ENCODE data around the gene ATP6V1B1. TPM values are rescaled to one million over a fixed set of nuclear protein-coding genes. Genes with fewer than 3 reads are reported as not detected.
"Not testable (repeated sequence)": the region's sequence is repeated elsewhere in the genome, so short reads cannot be mapped to it uniquely, and the experiment has no call there.

The ATP6V1B1 gene
- total RNA-seq, 1 experiment from 2014 or later = 2.5 TPM

DNA sequence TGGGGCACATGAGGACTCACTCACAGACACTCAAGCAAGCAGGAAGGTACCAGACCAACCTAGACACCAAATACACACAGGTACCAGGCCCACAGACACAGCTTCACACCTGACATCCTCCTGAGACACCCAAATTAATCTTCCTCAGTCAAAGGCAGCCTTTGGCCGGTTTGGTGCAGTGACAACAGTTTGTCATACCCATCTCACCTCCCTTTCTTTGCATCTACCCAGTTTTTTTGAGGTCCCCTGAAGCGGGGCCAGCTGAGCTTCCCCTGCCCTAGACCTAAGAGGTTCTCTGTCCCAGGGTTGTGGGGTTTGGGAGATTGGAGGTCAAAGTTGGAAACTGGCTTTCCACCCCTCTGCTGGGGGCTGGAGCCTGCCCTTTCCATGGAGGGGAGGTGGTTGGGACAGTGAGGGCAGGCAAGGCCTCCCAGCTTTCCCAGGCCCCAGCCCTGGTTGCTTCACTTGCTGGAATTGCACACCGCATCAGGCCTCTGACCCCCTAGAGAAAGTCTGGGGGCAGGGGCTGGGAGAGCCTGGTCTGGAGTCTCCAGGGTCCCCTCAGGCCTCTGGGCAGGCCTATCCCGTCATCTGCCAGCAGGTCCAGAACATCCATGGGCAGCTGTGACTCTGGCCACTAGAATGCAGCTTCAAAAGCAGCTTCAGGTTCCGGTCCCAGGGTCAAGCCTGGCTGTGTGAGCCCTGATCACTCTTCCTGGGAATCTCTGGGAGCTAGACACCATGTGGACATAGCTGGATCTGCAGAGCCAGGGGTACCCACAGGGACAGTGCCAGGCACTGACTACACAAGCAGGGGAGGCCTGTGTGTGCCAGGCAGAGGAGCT, 71.5 kb downstream of the ATP6V1B1 start:
- no peak for DNase-seq (ENCODE audit: low read depth, low spot score)
- in situ Hi-C loops (cut with HindIII; ENCODE audit: low pct_unique_long_range_greater_than_20kb, low sequenced_read_pairs) = no loop called here

DNA sequence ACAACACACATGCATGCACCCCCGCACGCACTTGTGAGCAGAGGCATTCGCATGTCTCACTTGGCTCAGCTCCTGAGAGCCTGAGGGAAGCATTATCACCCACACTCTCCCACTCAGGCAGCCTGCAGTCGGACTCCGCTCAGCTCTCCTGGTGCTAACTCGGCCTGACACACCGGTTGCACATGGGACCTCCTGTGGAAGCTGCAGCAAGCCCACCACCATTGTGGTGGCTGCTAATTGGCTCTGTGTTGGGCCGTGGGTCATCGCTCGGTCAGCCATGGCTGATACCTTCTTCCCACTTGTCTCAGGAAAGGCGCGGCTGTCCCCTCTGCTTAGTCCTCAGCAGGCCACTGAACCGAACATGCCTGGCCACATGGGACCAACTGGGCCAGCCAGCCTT, 72.6 kb downstream of the ATP6V1B1 start:
- in situ Hi-C loops (cut with HindIII; ENCODE audit: low pct_unique_long_range_greater_than_20kb, low sequenced_read_pairs) = no loop called here
- DNase-seq (ENCODE audit: low read depth, low spot score) = no peak

- in situ Hi-C loops (cut with HindIII; ENCODE audit: low pct_unique_long_range_greater_than_20kb, low sequenced_read_pairs); DNase-seq (ENCODE audit: low read depth, low spot score): not testable (repeated sequence)
These were observed 76.1 kb downstream of the ATP6V1B1 start for GRCh38 chr2:71011786-71012185.

Small RNAs within 50 kb of the gene (small RNA-seq; reads per million reads assigned to genes)
- gene RF02272 (0 reads per million in 2 experiments), gene RN7SL160P (0 to 0.33 reads per million in 2 experiments)

Other genes starting within 250 kb of the ATP6V1B1 start
- gene ADD2, start 167.7 kb upstream of the ATP6V1B1 start, total RNA-seq (2014; rRNA removed; shearing (Covaris generic)) = 5.2 and 5.7 TPM in 2 replicates
- gene FIGLA, start 145.3 kb upstream of the ATP6V1B1 start, total RNA-seq (2014; rRNA removed; shearing (Covaris generic)) = not detected in 2 replicates
- not detected in 2 replicates for gene CLEC4F, start 115.3 kb upstream of the ATP6V1B1 start, total RNA-seq (2014; rRNA removed; shearing (Covaris generic))
- 0.08 TPM in 1 of 2 replicates, not detected in the other for gene CD207, start 100.1 kb upstream of the ATP6V1B1 start, total RNA-seq (2014; rRNA removed; shearing (Covaris generic))
- gene VAX2, start 35.3 kb upstream of the ATP6V1B1 start, total RNA-seq (2014; rRNA removed; shearing (Covaris generic)) = 2.0 and 4.5 TPM in 2 replicates
- not detected in 2 replicates for gene ANKRD53, start 42.7 kb downstream of the ATP6V1B1 start, total RNA-seq (2014; rRNA removed; shearing (Covaris generic))
- gene TEX261, start 59.0 kb downstream of the ATP6V1B1 start, total RNA-seq (2014; rRNA removed; shearing (Covaris generic)) = 55.3 and 59.5 TPM in 2 replicates
- 66.9 and 85.2 TPM in 2 replicates for gene NAGK, start 132.7 kb downstream of the ATP6V1B1 start, total RNA-seq (2014; rRNA removed; shearing (Covaris generic))
- gene MCEE, start 194.3 kb downstream of the ATP6V1B1 start, total RNA-seq (2014; rRNA removed; shearing (Covaris generic)) = 11.1 and 12.0 TPM in 2 replicates
- gene MPHOSPH10, start 194.7 kb downstream of the ATP6V1B1 start, total RNA-seq (2014; rRNA removed; shearing (Covaris generic)) = 32.1 and 35.0 TPM in 2 replicates

All from SK-MEL-5 (cell line).